ENCODE measurements around the gene KRT7.
"Not testable (repeated sequence)": the region's sequence is repeated elsewhere in the genome, so short reads cannot be mapped to it uniquely, and the experiment has no call there.

KRT7 gene

GRCh38 chr12:52251367-52252051 lies 18.5 kb downstream of the KRT7 start:
- in situ Hi-C loops (cut with MboI; ENCODE audit: low pct_unique_long_range_greater_than_20kb, low sequenced_read_pairs): no loop called here
- peak; percentile 51 for DNase-seq

GRCh38 chr12:52252175-52252615 lies 19.2 kb downstream of the KRT7 start:
- DNase-seq; in situ Hi-C loops (cut with MboI; ENCODE audit: low pct_unique_long_range_greater_than_20kb, low sequenced_read_pairs): not testable (repeated sequence)

DNA sequence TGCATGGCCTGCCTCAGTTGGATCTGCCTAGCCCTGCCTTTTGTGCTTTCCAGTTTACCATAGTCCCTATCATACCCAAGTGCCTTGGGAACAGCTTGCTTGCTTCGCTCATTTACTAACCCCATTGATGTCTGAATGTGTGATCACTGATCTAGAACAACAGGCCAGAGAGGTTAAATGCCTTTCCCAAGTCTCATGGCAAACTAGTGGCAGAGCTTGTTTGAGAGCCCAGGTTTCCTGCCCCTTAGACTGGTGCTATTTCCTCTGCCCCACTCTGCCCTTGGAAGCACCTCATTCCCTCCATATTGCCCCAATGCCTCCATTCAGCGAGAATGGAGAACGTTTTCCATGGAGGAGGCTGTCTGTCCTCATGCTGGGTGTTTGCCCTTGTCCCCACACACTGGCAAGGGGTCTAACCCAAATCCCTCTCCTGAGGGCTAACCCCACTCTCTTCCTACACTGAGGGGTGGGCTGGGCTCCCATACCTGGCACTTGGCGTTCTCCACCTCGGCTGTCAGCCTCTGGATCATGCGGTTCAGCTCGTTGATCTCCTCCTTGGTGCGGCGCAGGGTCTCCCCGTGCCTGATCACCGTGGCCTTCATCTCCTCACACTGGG lies 19.8 kb downstream of the KRT7 start:
- DNase-seq: no peak
- in situ Hi-C loops (cut with MboI; ENCODE audit: low pct_unique_long_range_greater_than_20kb, low sequenced_read_pairs): no loop called here

DNA sequence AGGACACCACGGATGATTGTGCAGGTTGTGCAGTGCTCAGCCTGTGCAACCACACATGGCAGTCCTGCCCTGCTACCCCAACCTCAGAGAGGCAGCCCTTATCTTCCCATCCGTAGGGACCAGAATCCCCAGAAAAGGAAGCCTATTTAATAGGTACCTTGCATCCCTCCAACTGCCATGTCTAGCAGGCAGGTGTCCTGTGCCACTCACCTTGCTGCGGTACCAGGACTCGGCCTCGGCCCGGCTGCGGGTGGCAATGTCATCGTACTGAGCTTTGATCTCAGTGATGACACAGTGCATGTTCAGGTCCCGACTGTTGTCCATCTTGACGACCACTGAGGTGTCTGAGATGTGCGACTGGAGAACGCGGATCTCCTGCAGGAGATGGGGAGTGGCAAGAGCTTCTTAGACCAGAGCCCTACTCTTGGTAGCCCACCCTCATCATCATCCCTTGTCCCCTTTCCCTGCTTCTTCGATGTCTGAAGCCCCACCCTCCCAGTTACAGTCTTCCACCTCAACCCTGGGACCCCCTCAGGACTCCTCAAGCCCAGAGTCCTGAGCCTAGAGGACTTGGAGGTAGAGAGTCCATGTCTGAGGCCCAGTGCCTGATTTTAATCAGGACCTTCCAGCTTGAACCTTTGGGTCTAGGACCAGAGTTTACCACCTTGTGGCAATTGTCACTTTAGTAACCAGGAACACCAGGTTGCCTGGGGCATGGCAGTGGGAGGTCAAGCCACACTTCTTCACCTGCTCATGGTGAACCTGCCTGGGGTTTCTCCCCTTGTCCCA lies 20.5 kb downstream of the KRT7 start:
- in situ Hi-C loops (cut with MboI; ENCODE audit: low pct_unique_long_range_greater_than_20kb, low sequenced_read_pairs): no loop called here
- DNase-seq: no peak

DNA sequence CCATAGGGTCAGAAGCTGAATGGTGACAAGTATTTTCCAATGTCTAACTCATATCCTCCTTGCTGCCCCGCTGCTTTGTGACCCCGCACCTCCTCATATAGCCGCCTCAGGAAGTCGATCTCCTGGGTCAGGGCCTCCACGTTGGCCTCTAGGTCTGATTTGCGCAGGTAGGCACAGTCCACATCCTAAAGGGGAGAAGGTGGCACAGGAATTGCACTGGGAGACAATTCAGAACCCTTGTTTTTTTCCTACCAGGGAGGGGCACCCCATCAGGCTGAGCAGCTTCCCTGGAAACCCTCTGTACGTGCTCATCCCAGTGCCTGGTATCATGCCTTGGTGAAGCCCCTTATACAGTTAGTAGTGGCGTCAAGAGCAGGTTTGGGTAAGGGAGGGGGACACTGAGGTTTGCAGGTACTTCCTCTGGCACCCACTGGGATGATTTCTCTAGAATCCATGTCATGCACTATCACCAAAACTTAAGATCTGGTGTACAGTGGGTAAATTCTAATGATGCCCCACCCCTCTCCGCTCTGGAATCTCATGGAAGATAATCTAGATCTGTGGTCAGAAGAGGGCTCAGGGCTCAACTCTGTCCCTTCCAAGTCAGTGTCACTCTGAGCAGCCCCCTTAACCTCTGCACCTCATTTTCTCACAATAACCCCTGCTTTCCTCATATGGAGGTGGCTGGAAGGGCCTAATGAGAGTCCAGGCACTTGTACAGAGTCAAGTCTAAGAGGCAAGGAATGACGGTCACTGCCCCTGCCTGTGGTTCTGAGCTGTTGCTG lies 21.3 kb downstream of the KRT7 start:
- no peak for DNase-seq
- in situ Hi-C loops (cut with MboI; ENCODE audit: low pct_unique_long_range_greater_than_20kb, low sequenced_read_pairs): no loop called here

DNA sequence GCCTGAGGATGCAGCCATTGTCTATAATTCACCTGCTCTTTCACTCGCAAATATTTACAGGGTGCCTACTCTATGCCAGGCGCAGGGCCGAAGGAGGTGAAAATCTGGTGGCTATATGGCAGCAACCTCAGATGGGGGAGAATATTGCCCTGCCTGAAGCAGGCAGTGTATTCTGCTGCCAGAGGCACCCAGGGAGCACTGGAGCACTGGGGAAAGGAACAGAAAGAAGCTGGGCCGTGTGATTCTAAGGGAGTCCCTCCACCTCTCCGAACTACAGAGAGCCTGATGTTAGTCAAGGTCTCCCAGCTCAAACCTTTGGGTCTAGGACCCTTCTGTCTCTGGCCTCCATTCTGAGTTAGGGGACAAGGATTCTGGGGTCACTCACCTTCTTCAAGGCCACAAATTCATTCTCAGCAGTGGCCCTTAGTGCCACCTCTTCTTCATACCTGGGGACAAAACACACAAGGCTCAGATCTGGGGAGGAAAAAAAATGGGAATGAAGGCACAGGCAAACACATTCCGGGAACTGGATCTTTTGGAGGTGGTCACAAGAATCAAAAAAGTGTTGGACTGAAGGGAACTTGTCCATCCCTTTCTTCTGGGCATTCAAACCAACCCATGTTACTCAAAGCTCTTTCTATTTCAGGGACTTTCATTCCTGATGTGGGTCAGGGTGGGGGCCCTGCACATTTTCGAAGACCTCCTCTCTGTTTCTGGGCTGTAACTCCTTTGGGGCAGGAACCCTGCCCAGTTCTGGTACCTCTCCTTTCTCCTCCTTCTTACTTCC lies 22.1 kb downstream of the KRT7 start:
- in situ Hi-C loops (cut with MboI; ENCODE audit: low pct_unique_long_range_greater_than_20kb, low sequenced_read_pairs): no loop called here
- DNase-seq: no peak

GRCh38 chr12:52255926-52256583 lies 23.0 kb downstream of the KRT7 start:
- in situ Hi-C loops (cut with MboI; ENCODE audit: low pct_unique_long_range_greater_than_20kb, low sequenced_read_pairs): no loop called here
- no peak for DNase-seq

DNA sequence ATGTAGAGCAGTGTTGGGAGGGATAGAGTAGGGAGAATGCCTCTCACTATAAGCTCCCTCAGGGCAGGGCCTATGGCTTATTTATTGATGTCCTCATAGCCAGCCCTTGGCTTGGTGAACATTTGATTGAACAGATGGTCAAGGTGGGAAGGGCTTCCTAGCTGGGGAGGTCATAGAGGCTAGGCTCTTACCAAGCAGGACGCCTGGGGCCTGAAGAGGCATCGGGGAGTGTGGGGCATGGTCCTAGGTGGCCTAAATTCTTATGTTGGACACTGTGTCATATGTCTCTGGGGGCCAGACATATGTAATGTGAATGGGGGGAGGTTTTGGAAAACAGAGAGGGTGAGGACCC lies 23.5 kb downstream of the KRT7 start:
- DNase-seq: no peak
- in situ Hi-C loops (cut with MboI; ENCODE audit: low pct_unique_long_range_greater_than_20kb, low sequenced_read_pairs): no loop called here

DNA sequence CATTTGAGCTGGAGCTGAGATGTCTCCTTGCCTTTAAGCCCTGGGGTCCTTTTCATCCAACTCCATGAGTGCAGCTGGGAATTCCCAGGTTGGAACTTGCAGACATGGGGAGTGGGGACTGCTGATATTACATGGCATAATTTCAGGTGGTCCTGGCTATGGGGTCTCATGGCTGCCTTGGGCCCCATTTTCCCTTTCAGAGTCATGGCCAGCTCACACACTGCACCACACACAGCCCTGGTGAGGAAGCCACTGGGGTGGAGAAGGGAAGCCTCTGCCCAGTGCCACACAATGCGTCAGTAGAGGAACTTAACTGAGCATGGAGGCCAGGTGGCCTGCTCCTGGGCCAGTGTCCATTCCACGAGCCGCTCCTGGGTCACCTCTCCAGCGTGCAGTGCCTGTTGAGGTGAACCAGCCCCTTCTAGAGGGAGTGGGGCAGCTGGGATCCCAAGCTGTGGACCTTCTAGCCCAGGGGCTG lies 24.1 kb downstream of the KRT7 start:
- in situ Hi-C loops (cut with MboI; ENCODE audit: low pct_unique_long_range_greater_than_20kb, low sequenced_read_pairs): no loop called here
- DNase-seq: no peak

- DNase-seq; in situ Hi-C loops (cut with MboI; ENCODE audit: low pct_unique_long_range_greater_than_20kb, low sequenced_read_pairs): not testable (repeated sequence)
Observed at GRCh38 chr12:52257922-52258321, 24.9 kb downstream of the KRT7 start.

- DNase-seq: no peak
- in situ Hi-C loops (cut with MboI; ENCODE audit: low pct_unique_long_range_greater_than_20kb, low sequenced_read_pairs): no loop called here
Observed at GRCh38 chr12:52258335-52258901, 25.4 kb downstream of the KRT7 start.

DNA sequence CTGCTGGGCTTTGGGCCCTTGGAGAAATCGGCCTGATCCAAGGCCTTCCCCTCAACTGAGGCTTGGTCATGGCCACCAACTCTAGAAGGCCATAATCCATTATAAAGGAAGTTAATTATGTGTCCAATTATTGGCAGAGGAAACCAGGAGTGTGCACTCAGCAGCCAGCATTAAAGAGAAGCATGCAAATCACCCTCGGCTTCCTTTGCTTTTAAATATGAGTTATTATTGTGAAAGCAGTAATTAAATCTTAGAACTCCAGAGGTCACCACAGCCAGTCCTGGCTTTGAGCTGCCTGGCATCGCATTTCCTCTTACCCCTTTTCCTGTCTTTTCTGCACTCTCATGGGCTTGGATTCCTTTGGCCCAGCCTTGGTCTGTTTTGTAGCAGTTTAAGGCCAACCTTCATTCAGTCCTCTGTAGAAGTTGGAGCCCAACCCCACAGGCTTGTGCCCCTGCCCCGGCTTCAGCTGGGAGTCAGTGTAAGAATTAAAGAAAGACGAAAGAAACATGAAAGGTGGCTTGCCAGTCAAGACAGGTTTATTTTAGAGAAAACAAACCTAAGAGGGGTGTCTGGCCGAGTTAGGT lies 26.7 kb downstream of the KRT7 start:
- peak; percentile 83 for DNase-seq
- in situ Hi-C loops (cut with MboI; ENCODE audit: low pct_unique_long_range_greater_than_20kb, low sequenced_read_pairs): no loop called here

DNA sequence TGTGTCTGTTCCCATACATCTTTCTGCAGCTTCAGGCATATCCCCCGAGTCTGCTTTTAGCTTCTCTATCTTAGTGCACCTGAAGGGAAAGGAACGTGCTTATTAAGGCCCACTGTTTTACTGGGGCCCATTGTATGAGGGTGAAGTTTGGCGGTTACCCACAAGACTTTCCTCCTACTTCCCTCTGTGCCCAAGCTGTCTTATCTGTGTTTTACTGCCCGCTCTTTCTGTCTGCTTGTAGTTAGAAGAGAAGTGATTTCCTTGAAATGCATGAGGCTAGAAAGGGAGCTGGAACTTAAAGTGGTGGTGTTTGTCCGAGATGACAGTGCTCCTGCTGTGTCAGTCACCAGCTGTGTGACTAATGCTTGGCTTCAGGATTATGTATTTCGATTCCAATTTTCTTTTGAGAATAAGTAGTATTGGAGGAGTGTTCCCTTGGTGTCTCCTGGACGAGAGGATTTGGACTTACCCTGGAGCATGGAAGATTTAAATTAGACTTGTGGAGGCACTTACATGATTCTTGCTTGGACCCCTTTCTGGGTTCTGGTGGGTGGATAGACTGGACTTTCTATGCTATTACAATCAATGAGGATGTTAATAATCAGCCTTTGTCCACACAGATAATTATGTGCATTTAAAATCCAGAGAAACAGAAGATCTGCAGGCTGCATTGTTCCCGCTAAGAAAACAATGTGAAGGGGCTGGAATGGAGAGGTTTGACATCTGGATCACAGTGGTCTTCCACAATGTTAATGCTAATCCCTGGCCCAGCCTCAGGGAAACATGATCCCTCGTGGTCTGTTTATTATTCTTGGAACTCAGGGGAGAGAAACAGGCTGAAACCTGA lies 27.5 kb downstream of the KRT7 start:
- in situ Hi-C loops (cut with MboI; ENCODE audit: low pct_unique_long_range_greater_than_20kb, low sequenced_read_pairs): no loop called here
- DNase-seq: peak; percentile 93

GRCh38 chr12:52261208-52261484 lies 28.1 kb downstream of the KRT7 start:
- in situ Hi-C loops (cut with MboI; ENCODE audit: low pct_unique_long_range_greater_than_20kb, low sequenced_read_pairs): no loop called here
- DNase-seq: no peak

DNA sequence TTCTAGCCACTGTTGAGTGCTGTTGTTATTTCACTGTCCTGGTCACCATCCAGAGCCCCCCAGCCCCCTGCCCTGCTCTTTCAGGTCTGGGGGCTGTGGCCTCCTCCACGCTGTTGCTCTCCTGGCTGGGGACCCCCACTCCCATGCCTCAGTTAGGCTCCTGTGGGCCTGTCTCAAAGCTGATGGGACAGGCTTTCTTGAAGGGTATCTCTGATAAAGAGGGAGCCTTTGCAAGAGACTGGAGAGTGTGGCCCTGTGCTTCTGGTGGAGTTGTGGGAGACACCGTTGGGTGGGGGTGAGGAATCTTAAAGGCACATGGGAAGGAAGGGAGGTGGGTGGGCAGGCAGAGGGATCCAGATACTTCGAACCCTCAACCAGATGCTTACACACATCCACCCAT lies 29.2 kb downstream of the KRT7 start:
- DNase-seq: no peak
- in situ Hi-C loops (cut with MboI; ENCODE audit: low pct_unique_long_range_greater_than_20kb, low sequenced_read_pairs): no loop called here

DNA sequence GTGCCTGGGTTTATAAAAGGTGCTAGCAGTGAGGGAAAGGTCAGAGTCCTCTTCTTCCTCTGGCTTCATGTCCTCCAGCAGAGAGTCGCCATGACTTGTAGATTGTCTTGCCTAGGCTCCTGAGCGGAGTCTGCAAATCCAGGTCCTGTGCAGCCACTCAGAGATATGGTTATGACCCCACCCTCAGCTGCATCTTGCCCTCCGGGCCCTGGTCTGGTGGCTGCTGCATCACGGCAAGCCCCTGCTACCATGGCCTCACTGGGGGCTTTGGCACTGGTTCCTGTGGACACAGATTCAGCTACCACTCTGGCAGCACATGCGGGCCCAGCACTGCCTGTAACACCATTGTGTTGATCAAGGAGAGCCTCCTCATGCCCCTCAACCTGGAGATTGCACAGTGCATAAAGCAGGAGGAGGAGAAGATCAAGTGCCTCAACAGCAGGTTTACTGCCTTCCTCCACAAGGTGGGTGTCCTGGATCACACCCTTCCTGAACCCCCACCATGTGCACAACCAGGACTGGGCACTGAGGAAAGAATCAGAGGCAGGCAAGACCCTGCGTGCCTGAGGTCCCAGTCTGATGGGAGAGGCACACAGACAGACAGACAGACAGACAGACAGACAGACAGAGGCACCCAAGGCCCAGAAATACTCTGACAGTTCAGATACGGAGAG lies 30.9 kb downstream of the KRT7 start:
- in situ Hi-C loops (cut with MboI; ENCODE audit: low pct_unique_long_range_greater_than_20kb, low sequenced_read_pairs): no loop called here
- no peak for DNase-seq

DNA sequence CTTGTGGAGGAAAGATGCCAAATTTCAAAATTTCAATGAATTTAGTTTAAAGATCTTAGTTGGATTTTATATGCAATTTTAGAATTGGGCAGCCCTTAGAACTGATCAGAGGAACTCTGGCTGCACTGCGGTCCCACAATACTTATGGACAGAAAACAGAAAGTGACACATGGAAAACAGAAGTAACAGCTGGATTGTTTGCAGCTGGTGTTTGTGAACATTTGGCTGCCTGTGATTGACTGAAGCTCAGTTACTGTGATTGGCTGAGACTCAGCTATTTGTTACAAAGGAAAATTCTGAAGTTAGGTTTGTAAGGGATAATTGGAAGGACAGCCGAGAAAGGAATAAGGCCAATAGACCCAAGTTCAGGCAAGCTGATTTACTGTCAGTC lies 31.4 kb downstream of the KRT7 start:
- in situ Hi-C loops (cut with MboI; ENCODE audit: low pct_unique_long_range_greater_than_20kb, low sequenced_read_pairs): no loop called here
- no peak for DNase-seq
